PFSK-1 (cell line): Measurements from ENCODE around the gene ADH1A.

Source experiments
- POLR2AphosphoS5 ChIP-seq: IDR thresholded peaks from 2 replicates; pipeline ENCODE4 v1.6.1; 2012; ENCODE audit warnings: low read depth, mild to moderate bottlenecking, control low read depth, low read length, moderate library complexity
- TAF1 ChIP-seq: IDR thresholded peaks from 2 replicates; pipeline ENCODE4 v1.6.1; 2012; ENCODE audit warnings: low read length, control low read depth, borderline replicate concordance; ENCODE audit not compliant: insufficient read depth
- TF ChIP-seq, protein P1 (sequence below), 2 experiments: IDR thresholded peaks; 2 replicates each; pipeline versions ENCODE4 v1.6.1 to v1.8.0; 2011 to 2012; ENCODE audit warnings: low read depth in 2 of 2, low read length in 2 of 2, control low read depth in 1 of 2, inconsistent platforms in 1 of 2, mild to moderate bottlenecking in 1 of 2, moderate library complexity in 1 of 2; ENCODE audit not compliant: insufficient read depth in 1 of 2

DNA sequence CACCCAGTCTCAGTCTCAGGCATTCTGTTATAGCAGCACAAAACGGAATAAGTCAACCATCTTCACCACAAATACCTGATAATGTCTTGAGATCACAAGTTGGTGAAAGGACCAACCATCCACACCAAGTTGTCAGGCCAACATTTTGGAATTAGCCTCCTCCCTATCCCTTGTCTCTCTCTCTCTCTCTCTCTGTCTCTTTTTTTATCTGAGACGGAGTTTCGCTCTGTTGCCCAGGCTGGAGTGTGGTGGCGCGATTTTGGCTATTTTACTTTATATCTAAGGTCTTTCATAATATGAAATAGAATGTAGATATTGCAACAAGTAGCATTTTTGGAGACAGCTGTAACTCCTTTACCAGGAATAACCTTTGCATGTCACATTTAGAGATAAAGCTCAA, 15.7 kb downstream of the ADH1A start:
- TF ChIP-seq POLR2AphosphoS5: no peak
- TF ChIP-seq TAF1: no peak
- TF ChIP-seq, protein P1, sequence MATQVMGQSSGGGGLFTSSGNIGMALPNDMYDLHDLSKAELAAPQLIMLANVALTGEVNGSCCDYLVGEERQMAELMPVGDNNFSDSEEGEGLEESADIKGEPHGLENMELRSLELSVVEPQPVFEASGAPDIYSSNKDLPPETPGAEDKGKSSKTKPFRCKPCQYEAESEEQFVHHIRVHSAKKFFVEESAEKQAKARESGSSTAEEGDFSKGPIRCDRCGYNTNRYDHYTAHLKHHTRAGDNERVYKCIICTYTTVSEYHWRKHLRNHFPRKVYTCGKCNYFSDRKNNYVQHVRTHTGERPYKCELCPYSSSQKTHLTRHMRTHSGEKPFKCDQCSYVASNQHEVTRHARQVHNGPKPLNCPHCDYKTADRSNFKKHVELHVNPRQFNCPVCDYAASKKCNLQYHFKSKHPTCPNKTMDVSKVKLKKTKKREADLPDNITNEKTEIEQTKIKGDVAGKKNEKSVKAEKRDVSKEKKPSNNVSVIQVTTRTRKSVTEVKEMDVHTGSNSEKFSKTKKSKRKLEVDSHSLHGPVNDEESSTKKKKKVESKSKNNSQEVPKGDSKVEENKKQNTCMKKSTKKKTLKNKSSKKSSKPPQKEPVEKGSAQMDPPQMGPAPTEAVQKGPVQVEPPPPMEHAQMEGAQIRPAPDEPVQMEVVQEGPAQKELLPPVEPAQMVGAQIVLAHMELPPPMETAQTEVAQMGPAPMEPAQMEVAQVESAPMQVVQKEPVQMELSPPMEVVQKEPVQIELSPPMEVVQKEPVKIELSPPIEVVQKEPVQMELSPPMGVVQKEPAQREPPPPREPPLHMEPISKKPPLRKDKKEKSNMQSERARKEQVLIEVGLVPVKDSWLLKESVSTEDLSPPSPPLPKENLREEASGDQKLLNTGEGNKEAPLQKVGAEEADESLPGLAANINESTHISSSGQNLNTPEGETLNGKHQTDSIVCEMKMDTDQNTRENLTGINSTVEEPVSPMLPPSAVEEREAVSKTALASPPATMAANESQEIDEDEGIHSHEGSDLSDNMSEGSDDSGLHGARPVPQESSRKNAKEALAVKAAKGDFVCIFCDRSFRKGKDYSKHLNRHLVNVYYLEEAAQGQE (IDR thresholded peaks at IDR 0.05; ENCODE audit: insufficient read depth in 1 of 2, low read depth in 2 of 2, low read length in 2 of 2): no peak
